ENCODE measurements around the gene MPPED1.

Gene MPPED1

GRCh38 chr22:43504068-43504467 lies 92.3 kb downstream of the MPPED1 start:
- DNase-seq = no peak

- DNase-seq = no peak
Observed at GRCh38 chr22:43504666-43505261, 93.0 kb downstream of the MPPED1 start.

- no peak for DNase-seq
Observed at GRCh38 chr22:43505423-43505822, 93.6 kb downstream of the MPPED1 start.

- DNase-seq = no peak
Observed at GRCh38 chr22:43505896-43506295, 94.1 kb downstream of the MPPED1 start.

GRCh38 chr22:43506487-43506886 lies 94.7 kb downstream of the MPPED1 start:
- DNase-seq = no peak

- no peak for DNase-seq
Observed at GRCh38 chr22:43507235-43507634, 95.4 kb downstream of the MPPED1 start.

- no peak for DNase-seq
Observed at GRCh38 chr22:43508489-43508888, 96.7 kb downstream of the MPPED1 start.

- no peak for DNase-seq
Observed at GRCh38 chr22:43509337-43509736, 97.5 kb downstream of the MPPED1 start.

- DNase-seq = no peak
Observed at GRCh38 chr22:43510281-43511070, 98.7 kb downstream of the MPPED1 start.

- no peak for DNase-seq
Observed at GRCh38 chr22:43511276-43511910, 99.6 kb downstream of the MPPED1 start.

GRCh38 chr22:43512279-43512678 lies 100.5 kb downstream of the MPPED1 start:
- no peak for DNase-seq

GRCh38 chr22:43514476-43515157 lies 102.8 kb downstream of the MPPED1 start:
- no peak for DNase-seq

GRCh38 chr22:43515411-43515810 lies 103.6 kb downstream of the MPPED1 start:
- DNase-seq = no peak

GRCh38 chr22:43515902-43516301 lies 104.1 kb downstream of the MPPED1 start:
- no peak for DNase-seq

- no peak for DNase-seq
Observed at GRCh38 chr22:43516386-43516785, 104.6 kb downstream of the MPPED1 start.

GRCh38 chr22:43516996-43517635 lies 105.3 kb downstream of the MPPED1 start:
- DNase-seq = no peak

- no peak for DNase-seq
Observed at GRCh38 chr22:43520632-43521039, 108.8 kb downstream of the MPPED1 start.

- DNase-seq = no peak
Observed at GRCh38 chr22:43521716-43522115, 109.9 kb downstream of the MPPED1 start.

- DNase-seq = no peak
Observed at GRCh38 chr22:43526117-43526655, 114.4 kb downstream of the MPPED1 start.

GRCh38 chr22:43526946-43527345 lies 115.1 kb downstream of the MPPED1 start:
- no peak for DNase-seq

- no peak for DNase-seq
Observed at GRCh38 chr22:43528601-43529360, 117.0 kb downstream of the MPPED1 start.

- no peak for DNase-seq
Observed at GRCh38 chr22:43529461-43529860, 117.6 kb downstream of the MPPED1 start.
